ENCODE results near the gene TDRD12. TPM values are rescaled to one million over a fixed set of nuclear protein-coding genes. Genes with fewer than 3 reads are reported as not detected.

The TDRD12 gene
- total RNA-seq, 2 experiments from 2014 or later: 0.14 to 0.22 TPM

GRCh38 chr19:32809254-32809653, 89.7 kb downstream of the TDRD12 start:
- no peaks in the 10 kb centered on the region for H3K9me3 Mint-ChIP-seq
- no peaks in the 10 kb centered on the region for H3K27me3 Mint-ChIP-seq
- ChIA-PET CTCF (no interaction called here), POLR2A (interaction anchor here (1.0 kb wide), 1 partner anchor 118 kb away, joined by 4 read pairs; the partner anchor contains the start of gene NUDT19)
- H3K4me3 Mint-ChIP-seq: peak overlapping the region; percentile 5
- Histone ChIP-seq H3K4me3 (ENCODE audit: low read length) (no peak overlapping the region), H3K9me3 (ENCODE audit: control insufficient read depth in 1 of 2, insufficient read depth in 1 of 2, low read length in 2 of 2) (no peaks in the 10 kb centered on the region), H3K4me1 (ENCODE audit: insufficient read depth, low read length) (peaks cover 12% of the 10 kb centered on the region), H3K27me3 (ENCODE audit: control insufficient read depth in 1 of 2, insufficient read depth in 2 of 2, low read length in 2 of 2) (no peaks in the 10 kb centered on the region), H3K27ac (ENCODE audit: low read depth in 1 of 2, low read length in 2 of 2) (no peak overlapping the region), H3K36me3 (ENCODE audit: insufficient read depth, low read length) (no peaks in the 10 kb centered on the region)
- no peak overlapping the region for H3K27ac Mint-ChIP-seq
- intact Hi-C loops (cut with DNase I, micrococcal nuclease): no loop called here
- TF ChIP-seq CTCF (IDR thresholded peaks at IDR 0.05): no peak
- peaks cover 25% of the 10 kb centered on the region for H3K4me1 Mint-ChIP-seq (ENCODE audit: low read depth)
- no peaks in the 10 kb centered on the region for H3K36me3 Mint-ChIP-seq (ENCODE audit: low read depth)
- ATAC-seq (ENCODE audit: poor library complexity) (peak; percentile 21), DNase-seq (peak in 1 of 14 experiments; percentile 22)

- intact Hi-C loops (cut with DNase I, micrococcal nuclease): no loop called here
- Mint-ChIP-seq H3K4me1 (ENCODE audit: low read depth) (peaks cover 29% of the 10 kb centered on the region), H3K4me3 (no peak overlapping the region), H3K27ac (no peak overlapping the region), H3K36me3 (ENCODE audit: low read depth) (no peaks in the 10 kb centered on the region), H3K9me3 (no peaks in the 10 kb centered on the region), H3K27me3 (no peaks in the 10 kb centered on the region)
- ATAC-seq (ENCODE audit: poor library complexity) (no peak), DNase-seq (peak in 1 of 14 experiments; percentile 19)
- Histone ChIP-seq H3K27me3 (ENCODE audit: control insufficient read depth in 1 of 2, insufficient read depth in 2 of 2, low read length in 2 of 2) (no peaks in the 10 kb centered on the region), H3K4me3 (ENCODE audit: low read length) (no peak overlapping the region), H3K4me1 (ENCODE audit: insufficient read depth, low read length) (peaks cover 12% of the 10 kb centered on the region), H3K9me3 (ENCODE audit: control insufficient read depth in 1 of 2, insufficient read depth in 1 of 2, low read length in 2 of 2) (no peaks in the 10 kb centered on the region), H3K36me3 (ENCODE audit: insufficient read depth, low read length) (no peaks in the 10 kb centered on the region), H3K27ac (ENCODE audit: low read depth in 1 of 2, low read length in 2 of 2) (no peak overlapping the region)
- TF ChIP-seq CTCF (IDR thresholded peaks at IDR 0.05): no peak
- ChIA-PET POLR2A (interaction anchor here (1.0 kb wide), 1 partner anchor 118 kb away, joined by 4 read pairs; the partner anchor contains the start of gene NUDT19), CTCF (no interaction called here)
These were observed 90.2 kb downstream of the TDRD12 start for GRCh38 chr19:32809754-32810153.

- Mint-ChIP-seq H3K4me1 (ENCODE audit: low read depth) (peaks cover 29% of the 10 kb centered on the region), H3K27me3 (no peaks in the 10 kb centered on the region), H3K36me3 (ENCODE audit: low read depth) (no peaks in the 10 kb centered on the region), H3K27ac (no peak overlapping the region), H3K4me3 (no peak overlapping the region), H3K9me3 (no peaks in the 10 kb centered on the region)
- intact Hi-C loops (cut with DNase I, micrococcal nuclease): no loop called here
- H3K36me3 ChIP-seq (ENCODE audit: insufficient read depth, low read length): no peaks in the 10 kb centered on the region
- no peaks in the 10 kb centered on the region for H3K9me3 ChIP-seq (ENCODE audit: control insufficient read depth in 1 of 2, insufficient read depth in 1 of 2, low read length in 2 of 2)
- no peaks in the 10 kb centered on the region for H3K27me3 ChIP-seq (ENCODE audit: control insufficient read depth in 1 of 2, insufficient read depth in 2 of 2, low read length in 2 of 2)
- no peak for TF ChIP-seq CTCF (IDR thresholded peaks at IDR 0.05)
- no peak overlapping the region for H3K4me3 ChIP-seq (ENCODE audit: low read length)
- CTCF ChIA-PET: no interaction called here
- DNase-seq: no peak
- ATAC-seq (ENCODE audit: poor library complexity): no peak
- no peak overlapping the region for H3K27ac ChIP-seq (ENCODE audit: low read depth in 1 of 2, low read length in 2 of 2)
- POLR2A ChIA-PET: interaction anchor here (1.0 kb wide), 1 partner anchor 119 kb away, joined by 4 read pairs; the partner anchor contains the start of gene NUDT19
- peaks cover 12% of the 10 kb centered on the region for H3K4me1 ChIP-seq (ENCODE audit: insufficient read depth, low read length)
These were observed 90.9 kb downstream of the TDRD12 start for GRCh38 chr19:32810452-32810851.
